GM18498 (cell line): Measurements from ENCODE around the gene NPPB.
A peak's percentile ranks its signal among the peaks of the same experiment; 100 is the strongest.

Source experiments
- ATAC-seq: cut with Tn5 transposase; IDR thresholded peaks from one replicate; pipeline ENCODE4 v1.9.1; 2021; ENCODE audit warnings: mild to moderate bottlenecking, moderate library complexity; ENCODE audit not compliant: unreplicated experiment

NPPB gene

DNA sequence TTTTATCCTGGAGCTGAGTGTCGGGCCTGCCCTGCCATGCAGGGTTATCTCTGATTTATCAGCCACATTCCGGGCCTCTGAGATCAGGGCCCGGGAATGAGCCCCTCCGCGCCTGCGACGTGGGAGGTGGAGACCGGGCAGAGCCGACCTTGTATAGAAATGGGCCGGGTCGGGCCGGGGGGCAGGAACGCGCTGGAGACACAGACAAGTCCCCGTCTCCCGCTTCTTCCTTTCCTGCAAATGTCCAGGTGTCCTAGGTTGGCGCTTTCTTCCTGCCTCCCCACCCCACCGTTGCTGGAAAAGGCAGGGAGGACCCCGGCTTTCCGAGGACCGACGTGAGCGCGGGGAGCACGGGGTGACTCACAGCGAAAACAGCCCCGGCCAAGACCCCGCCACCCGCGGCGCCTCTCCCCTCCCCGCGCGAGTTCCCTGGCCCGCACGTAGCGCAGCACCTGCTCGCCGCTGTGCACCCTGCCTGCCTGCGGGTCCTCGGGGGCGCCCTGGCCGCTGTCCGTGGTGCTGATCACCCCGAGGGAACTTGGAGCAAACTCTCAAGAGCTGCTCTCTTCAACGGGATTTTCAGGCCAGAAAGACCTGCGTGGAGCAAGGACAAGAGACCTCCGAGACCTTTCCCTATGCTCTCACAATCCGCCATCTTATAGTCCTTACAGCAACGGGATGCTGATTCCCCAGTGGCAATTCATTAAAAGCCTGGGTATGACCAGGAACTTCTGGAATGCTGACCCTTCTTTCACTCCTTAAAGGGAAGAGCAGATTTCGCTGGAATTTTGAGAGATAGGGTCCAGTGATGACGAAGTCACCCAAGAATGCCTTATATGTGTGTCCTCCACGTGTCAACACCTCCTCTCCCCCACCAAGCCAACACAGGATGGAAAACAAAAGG, 475 bp upstream of the NPPB start:
- ATAC-seq, result no peak

DNA sequence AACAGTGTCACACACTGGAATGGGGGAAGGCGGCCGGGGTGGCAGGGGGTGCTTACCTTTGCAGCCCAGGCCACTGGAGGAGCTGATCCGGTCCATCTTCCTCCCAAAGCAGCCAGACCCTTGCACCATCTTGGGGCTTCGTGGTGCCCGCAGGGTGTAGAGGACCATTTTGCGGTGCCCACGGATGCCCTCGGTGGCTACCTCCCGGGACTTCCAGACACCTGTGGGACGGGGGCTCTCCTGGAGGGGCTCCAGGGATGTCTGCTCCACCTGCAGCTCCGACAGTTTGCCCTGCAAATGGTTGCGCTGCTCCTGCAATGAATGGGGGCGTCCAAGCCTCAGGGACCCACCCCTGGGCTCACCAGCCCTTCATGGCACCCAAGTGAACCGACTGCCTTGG, 587 bp downstream of the NPPB start:
- ATAC-seq, result no peak

DNA sequence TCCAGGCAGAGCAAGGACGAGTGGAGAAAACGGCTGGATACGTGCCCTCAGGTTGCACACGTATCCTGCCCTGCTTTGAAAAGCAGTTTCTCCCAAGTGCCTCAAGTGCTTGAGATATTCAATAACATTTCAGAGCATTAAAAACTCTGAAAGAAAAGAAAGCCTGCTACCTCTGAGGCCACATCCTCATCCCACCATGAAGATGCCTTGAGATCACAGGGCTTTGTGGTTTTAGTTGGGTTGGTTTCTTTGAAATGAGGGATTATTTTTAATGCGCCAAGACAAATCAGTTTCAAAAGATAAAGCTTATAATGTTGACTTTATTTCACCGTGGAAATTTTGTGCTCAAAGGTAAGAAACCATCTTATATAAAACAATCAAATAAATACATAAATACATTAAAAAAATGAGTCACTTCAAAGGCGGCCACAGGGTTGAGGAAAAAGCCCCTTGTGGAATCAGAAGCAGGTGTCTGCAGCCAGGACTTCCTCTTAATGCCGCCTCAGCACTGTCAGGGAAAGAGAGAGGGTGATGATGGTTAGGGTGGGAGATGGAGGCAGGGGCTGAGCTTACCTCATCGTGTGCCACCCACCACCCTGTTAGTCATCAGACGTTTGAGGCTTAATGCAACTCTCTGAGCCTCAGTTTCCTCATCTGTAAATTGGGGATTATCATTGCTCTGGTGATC, 1.4 kb downstream of the NPPB start:
- no peak for ATAC-seq

DNA sequence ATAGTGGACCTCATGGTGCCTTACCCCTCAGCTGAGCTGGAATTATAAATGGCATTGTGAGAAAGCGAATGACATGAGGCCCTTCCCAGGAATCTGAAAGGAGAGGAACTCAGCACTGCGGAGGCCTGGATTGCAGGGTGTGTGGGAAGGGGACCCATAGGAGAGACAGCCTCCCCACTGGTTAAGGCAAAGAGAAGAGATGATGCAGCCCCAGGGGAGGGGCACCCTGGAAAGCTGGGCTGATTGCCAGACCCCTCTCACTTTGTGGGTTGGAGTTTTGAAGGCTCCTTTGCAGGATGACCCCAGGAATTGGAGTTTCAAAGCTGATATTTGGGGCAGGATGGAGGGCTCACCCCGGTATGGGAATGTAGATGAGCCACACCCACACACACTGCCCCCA, 2.0 kb downstream of the NPPB start:
- ATAC-seq, result no peak

DNA sequence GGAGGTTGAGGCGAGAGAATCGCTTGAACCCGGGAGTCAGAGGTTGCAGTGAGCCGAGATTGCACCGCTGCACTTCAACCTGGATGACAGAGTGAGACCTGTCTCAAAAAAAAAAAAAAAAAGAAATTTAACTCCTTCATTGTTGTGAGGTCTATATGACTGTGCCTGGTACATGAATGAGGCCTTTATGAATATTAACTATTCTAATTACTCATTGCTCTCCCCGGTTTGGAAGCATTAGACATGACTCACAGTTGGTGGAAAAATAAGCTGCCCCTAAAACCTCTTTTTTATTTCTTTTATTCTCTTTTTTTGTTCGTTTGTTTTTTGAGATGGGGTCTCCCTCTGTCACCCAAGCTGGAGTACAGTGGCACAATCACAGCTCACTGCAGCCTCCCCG, 3.3 kb downstream of the NPPB start:
- ATAC-seq, result no peak

DNA sequence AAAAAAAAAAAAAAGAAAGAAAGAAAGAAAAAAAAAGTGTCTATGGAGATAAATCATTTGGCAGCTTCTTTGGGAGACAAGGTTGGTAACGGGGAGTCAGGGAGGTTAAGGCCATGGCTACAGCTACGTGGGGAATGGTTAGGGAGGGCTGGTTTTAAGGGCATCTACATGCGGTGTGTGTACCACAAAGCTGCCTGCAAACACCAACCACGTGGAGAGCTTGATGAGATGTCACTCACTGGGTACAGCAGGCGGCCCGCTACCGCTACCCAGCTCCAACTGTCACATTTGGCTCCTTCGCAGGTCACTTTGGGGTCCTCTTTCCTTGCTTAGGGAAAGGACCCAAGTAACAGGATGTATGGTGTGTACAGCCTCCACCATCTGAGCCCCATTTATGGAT, 4.2 kb downstream of the NPPB start:
- no peak for ATAC-seq

DNA sequence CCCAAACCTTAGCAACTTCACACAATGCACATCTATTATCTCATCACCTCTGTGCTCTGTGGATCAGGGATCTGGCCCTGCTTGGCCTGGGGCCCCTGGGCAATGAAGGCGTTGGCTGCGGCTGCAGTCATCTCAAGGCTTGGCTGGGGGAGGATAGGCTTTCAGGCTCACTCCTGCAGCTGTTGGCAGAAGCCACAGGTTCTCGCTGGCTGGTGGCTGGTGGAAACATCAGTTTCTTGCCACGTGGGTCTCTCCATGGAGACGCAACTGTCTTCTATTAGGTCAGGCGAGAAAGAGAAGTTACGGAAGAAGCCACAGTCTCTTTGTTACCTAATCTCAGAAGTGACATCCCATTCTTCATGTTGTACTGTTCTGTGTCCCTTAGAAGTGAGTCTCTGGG, 7.6 kb downstream of the NPPB start:
- ATAC-seq, result no peak

DNA sequence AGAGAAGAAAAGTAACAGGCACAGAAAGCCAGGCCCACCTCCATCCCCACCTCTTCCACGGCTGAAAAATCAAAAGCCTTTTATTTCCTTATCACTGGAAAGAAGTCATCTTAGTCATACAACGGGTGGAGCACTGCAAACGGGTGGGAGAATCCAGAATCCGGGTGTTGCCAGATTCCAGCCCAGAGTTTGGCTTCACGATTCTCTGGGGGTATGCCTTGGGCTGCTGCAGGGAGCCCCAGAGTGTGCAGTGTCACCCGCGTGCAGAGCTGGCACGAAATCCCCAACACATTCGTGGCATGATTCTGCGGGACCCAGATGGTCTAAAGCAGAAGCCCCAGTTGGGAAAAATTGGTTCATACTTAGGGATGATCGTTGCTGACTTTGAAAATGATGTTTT, 8.6 kb downstream of the NPPB start:
- no peak for ATAC-seq

DNA sequence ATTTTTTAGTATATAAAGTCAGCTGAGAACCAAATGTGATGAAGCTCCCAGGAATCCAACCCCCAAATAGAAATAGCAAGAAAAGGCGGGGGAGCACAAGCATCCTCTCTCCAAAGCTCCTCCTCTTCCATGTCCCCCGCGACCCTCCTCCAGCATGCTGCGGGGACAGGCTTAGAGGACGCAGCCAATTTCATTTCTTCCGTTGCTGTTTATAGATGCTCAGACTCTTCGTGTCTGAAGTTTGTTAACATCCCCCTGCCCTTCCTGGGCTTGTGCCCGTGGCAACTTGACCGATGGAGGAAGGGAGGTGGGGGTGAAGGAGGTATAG, 10.4 kb downstream of the NPPB start:
- no peak for ATAC-seq

DNA sequence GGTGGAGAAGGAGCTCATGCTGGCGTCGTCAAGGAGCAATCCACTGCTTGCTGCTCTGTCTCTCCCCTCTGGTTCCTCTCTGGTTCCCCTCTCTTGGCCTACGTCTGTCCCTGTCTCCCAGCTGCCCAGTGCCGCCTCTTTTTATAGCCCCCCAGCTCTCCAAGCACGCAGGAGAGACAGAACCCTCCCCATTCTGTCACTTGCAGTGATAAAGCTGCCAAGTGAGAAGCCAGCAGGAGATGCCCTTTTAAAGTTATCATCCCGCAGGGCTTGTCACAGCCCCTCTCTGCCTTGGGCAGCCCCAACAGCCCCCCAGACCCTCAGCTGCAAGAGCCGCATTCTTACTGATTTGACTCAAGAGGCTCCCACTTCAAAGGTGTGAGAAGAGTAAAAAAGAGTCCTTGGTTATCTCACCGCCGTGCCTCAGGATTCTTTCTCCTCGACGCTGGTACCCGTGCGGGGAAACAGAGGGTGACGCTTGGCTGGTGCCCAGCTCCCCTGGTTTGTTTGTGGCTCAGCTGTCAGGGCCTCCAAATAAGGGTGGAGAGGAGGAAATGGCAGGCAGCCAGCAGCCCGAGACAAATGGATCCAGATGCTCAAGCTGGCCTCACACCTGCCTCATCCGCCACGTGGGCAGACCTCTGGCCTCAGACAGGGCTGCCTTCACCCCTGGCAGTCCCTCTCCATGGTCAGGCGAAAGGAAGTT, 10.9 kb downstream of the NPPB start, which contains the start of gene NPPA:
TSS of gene NPPA (minus strand) at position 117 of the 706 bp plus-strand sequence. CDS start at position 18, 99 bp downstream.
- ATAC-seq, result no peak

DNA sequence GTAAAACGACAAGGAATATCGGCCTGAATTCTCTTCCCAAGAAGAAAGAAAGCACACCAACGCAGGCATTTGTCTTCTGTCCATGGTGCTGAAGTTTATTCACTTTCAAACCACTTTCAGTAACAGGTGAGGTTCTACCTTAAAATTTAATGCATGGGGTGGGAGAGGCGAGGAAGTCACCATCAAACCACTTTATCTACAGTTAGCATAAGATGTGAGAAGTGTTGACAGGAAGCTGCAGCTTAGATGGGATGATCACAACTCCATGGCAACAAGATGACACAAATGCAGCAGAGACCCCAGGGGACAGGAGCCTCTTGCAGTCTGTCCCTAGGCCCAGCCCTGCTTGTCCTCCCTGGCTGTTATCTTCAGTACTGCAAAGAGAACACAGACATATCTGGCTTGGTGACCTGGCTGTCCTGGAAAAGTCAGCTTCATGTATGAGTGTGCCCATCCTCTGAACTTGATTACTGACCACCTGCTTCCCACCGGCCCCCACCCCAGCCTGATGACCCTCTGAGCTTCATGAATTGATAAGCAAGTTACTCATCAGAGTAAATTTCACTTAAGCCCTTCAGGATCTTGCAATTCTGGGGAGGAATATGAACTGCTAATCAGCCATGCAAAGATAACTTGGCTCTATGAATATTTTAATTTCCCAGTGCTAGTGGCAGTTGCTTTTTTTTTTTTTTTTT, 13.0 kb downstream of the NPPB start:
- ATAC-seq, result no peak

DNA sequence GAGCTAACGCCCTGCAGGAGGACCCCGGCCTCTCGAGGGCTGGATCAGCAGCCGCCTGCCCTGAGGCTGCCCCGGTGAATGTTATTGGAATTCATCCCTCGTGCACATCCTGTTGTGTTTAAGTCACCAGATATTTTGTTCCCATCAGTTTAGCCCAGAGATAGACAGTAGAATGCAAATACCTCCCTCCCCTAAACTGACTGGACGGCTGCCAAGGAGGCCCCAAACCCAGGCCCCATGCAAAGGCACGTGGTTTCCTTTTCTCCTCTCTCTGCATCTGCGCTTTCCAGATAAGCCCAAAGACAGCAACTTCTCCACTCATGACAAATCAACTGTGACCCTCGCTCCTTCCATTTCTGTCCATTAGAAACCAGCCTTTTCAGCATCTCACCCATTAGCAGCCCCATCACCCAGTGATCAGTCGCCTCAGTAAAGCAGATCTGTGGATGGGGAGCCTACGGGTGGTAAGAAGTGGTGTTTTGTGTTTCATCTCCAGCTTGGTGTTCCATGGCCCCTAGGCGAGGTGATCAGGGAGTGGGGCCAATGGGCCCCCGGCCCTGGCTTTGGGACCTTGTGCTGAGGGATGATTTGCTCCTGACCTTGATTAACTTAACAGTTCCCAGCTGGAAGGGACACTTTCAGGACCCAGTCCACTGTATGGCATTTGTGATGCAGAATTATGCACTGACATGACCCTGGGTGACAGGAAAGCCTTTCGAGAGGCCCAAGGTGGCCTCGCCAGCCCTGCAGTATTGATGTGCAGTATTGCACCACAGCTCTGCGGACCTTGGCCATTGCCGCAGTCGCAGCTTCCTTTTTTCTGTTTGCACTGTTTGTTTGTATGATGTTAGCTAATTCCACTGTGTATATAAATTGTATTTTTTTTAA, 16.3 kb downstream of the NPPB start:
- no peak for ATAC-seq

DNA sequence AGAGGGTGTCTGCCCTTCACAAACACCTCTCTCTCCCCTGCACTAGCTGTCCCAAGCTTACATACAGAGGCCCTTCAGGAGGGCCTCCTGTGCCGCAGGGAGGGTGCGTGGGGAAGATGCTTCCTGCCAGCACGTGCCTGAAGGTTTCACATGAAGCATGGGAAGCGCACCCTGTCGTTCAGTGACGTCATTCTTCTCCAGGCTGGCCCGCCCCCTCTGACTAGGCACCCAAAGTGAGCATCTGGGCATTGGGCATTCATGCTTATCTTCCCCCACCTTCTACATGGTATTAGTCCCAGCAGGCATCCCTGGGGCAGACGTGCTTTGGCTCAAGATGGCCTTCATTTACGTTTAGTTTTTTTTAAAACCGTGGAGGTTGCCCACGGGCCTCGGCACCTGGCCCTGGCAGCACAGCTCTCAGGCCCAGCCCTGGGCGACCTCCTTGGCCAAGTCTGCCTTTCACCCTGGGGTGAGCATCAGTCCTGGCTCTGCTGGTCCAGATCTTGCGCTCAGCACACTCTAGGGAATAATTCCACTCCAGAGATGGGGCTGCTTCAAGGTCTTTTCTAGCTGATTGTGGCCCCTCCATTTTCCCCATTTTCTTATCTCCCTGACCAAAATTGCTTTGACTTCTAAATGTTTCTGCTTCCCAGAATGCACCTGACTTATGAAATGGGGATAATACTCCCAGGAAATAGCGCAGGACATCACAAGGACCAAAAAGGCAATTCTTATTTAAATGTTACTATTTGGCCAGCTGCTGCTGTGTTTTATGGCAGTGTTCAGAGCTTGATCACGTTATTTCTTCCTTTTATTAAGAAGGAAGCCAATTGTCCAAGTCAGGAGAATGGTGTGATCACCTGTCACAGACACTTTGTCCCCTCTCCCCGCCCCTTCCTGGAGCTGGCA, 17.2 kb downstream of the NPPB start:
- ATAC-seq, result no peak

DNA sequence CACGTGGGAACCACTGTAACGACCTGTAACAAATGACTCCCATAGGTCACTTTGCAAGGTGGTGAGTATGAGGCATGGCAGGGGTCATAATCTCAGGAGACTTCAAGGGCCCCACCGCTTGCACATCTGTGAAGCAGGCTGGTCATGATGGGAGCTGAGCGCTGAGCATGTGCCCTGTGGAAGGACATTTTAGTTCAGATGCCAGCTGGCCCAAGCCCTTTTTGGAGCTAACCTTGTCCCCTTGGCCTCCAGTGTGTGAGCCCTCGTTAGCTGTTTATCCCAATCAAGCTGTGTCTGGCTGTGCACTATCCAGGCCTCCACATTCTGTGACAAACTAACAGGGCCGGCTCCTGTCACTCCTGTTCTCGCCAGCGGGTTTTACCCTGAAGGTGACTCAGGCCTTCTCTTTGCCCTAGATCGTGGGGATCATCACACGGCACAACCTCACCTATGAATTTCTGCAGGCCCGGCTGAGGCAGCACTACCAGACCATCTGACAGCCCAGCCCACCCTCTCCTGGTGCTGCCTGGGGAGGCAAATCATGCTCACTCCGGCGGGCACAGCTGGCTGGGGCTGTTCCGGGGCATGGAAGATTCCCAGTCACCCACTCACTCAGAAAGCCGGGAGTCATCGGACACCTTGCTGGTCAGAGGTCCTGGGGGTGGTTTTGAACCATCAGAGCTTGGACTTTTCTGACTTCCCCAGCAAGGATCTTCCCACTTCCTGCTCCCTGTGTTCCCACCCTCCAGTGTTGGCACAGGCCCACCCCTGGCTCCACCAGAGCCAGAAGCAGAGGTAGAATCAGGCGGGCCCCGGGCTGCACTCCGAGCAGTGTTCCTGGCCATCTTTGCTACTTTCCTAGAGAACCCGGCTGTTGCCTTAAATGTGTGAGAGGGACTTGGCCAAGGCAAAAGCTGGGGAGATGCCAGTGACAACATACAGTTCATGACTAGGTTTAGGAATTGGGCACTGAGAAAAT, 18.7 kb downstream of the NPPB start:
- no peak for ATAC-seq

DNA sequence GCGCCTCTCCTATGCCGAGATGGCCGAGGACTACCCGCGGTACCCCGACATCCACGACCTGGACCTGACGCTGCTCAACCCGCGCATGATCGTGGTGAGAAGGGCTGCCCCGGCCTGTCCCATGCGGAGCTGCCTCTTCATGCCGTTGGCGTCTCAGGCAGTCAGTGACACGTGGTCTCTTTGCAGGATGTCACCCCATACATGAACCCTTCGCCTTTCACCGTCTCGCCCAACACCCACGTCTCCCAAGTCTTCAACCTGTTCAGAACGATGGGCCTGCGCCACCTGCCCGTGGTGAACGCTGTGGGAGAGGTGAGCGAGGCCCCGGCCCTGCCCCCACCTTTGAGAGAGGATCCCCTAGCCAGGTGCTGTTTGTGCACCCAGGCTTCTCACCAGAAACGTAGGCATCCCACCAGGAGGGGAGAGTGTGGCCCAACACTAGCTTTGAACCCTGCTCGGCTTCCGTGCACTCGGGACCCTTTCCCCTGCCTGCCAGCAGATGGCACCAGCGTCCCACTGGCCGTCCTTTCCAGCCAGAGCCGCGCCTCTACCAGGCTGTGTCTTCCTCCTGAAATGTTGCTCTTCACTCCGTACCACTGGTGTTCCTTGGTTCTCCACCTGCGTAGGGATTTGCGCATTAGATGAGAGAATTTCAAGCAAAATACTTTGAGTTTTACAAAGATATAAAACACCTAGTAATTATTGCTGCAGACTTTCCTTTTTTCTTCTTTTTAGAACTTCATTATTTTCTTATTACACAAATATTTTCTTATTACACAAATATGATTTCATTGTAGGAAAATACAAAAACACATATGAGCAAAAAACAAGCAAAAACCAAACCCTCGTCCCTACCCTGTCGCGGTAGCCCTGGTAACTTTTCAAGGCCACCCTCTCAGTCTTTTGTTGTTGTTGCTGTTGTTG, 20.1 kb downstream of the NPPB start:
- peak; percentile 55 for ATAC-seq

DNA sequence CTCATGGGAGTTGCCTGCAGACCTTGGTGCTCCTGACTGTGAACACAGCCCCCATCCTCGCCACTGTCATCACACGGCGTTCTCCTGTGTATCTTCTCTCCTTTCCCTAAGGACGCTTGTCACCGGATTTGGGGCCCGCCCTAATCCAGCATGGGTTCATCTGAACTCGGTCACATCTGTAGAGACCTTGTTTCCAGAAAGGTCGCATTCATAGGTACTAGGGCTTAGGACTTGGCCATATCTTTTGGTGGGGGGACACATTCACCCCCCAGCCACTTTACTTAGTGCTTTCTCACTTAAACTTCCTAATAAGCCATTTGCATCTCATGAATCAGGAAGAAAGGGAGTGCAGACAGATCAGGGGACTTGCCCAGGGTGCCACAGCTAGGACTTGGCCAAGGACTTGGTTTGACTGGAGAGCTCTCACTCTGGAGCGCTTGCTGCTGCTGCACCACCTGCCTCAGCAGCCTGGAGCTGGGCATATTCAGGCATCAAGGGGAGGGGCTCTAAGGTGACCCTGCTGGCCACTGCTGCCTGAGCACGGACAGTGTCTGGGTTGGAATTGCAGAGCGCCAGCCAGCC, 20.9 kb downstream of the NPPB start:
- no peak for ATAC-seq
